ENCODE measurements around the gene TOP2A.
"Not testable (repeated sequence)": the region's sequence is repeated elsewhere in the genome, so short reads cannot be mapped to it uniquely, and the experiment has no call there.

Gene TOP2A

DNA sequence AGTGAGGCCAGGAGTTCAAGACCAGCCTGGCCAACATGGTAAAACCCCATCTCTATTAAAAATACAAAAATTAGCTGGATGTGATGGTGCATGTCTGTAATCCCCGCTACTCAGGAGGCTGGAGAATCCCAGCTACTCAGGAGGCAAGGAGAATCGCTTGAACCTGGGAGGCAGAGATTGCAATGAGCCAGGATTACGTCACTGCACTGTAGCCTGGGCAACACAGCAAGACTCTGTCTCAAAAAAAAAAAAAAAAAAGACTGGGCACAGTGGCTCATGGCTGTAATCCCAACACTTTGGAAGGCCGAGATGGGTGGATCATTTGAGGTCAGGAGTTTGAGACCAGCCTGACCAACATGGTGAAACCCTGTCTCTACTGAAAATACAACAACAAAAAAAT is 8.2 kb downstream of the TOP2A start:
- H3K36me3 ChIP-seq (ENCODE audit: control insufficient read depth, insufficient read depth, low read length); H3K56ac ChIP-seq (ENCODE audit: low read length); H3K4ac ChIP-seq (ENCODE audit: low read depth, low read length); H2BK120ac ChIP-seq (ENCODE audit: low read depth, low read length); H2BK5ac ChIP-seq (ENCODE audit: low read length); H4K8ac ChIP-seq (ENCODE audit: low read depth, low read length); H3K23ac ChIP-seq (ENCODE audit: low read length); H2BK15ac ChIP-seq (replicated peaks; ENCODE audit: low read depth); DNase-seq; H3K79me2 ChIP-seq (ENCODE audit: control insufficient read depth, insufficient read depth, low read length); H3K4me1 ChIP-seq (ENCODE audit: control insufficient read depth, low read depth, low read length); H3K18ac ChIP-seq (ENCODE audit: low read length); H3K9ac ChIP-seq (ENCODE audit: low read length); H3K4me2 ChIP-seq (ENCODE audit: low read length); H3K4me3 ChIP-seq (ENCODE audit: low read length); H3K27ac ChIP-seq (ENCODE audit: low read depth, low read length); H4K5ac ChIP-seq (ENCODE audit: low read length); H2AK5ac ChIP-seq (ENCODE audit: low read length); H3K79me1 ChIP-seq (ENCODE audit: low read length); H3K27me3 ChIP-seq (ENCODE audit: insufficient read depth, low read length, poor library complexity): not testable (repeated sequence)
- no CpG with 5 or more reads among the region's 4 CpGs for WGBS (ENCODE audit: extremely low coverage, insufficient coverage, low lambda C conversion rate)

- Histone ChIP-seq H2AK5ac (ENCODE audit: low read length) (no peak overlapping the region), H3K56ac (ENCODE audit: low read length) (no peak overlapping the region), H3K23ac (ENCODE audit: low read length) (no peak overlapping the region), H3K4me1 (ENCODE audit: control insufficient read depth, low read depth, low read length) (no peaks in the 10 kb centered on the region), H2BK120ac (ENCODE audit: low read depth, low read length) (no peak overlapping the region), H3K4ac (ENCODE audit: low read depth, low read length) (no peak overlapping the region), H3K9ac (ENCODE audit: low read length) (no peak overlapping the region), H2BK15ac (replicated peaks; ENCODE audit: low read depth) (no peak overlapping the region), H3K4me3 (ENCODE audit: low read length) (no peak overlapping the region), H4K5ac (ENCODE audit: low read length) (no peak overlapping the region), H3K79me1 (ENCODE audit: low read length) (no peaks in the 10 kb centered on the region), H2BK5ac (ENCODE audit: low read length) (no peak overlapping the region), H3K27ac (ENCODE audit: low read depth, low read length) (no peak overlapping the region), H3K27me3 (ENCODE audit: insufficient read depth, low read length, poor library complexity) (no peaks in the 10 kb centered on the region), H3K4me2 (ENCODE audit: low read length) (no peak overlapping the region), H3K18ac (ENCODE audit: low read length) (no peak overlapping the region), H3K79me2 (ENCODE audit: control insufficient read depth, insufficient read depth, low read length) (no peaks in the 10 kb centered on the region), H3K36me3 (ENCODE audit: control insufficient read depth, insufficient read depth, low read length) (peaks cover 4% of the 10 kb centered on the region), H4K8ac (ENCODE audit: low read depth, low read length) (no peak overlapping the region)
- DNase-seq: no peak
- WGBS (ENCODE audit: extremely low coverage, insufficient coverage, low lambda C conversion rate): 100% methylated on average over 2 of the region's 3 CpGs
Observed at GRCh38 chr17:40407460-40407859, 10.2 kb downstream of the TOP2A start.

GRCh38 chr17:40404003-40404402 is 13.7 kb downstream of the TOP2A start:
- Histone ChIP-seq H3K4me2 (ENCODE audit: low read length) (no peak overlapping the region), H4K8ac (ENCODE audit: low read depth, low read length) (no peak overlapping the region), H3K18ac (ENCODE audit: low read length) (no peak overlapping the region), H3K79me2 (ENCODE audit: control insufficient read depth, insufficient read depth, low read length) (no peaks in the 10 kb centered on the region), H2AK5ac (ENCODE audit: low read length) (no peak overlapping the region), H3K36me3 (ENCODE audit: control insufficient read depth, insufficient read depth, low read length) (peaks cover 6% of the 10 kb centered on the region), H3K27ac (ENCODE audit: low read depth, low read length) (no peak overlapping the region), H3K4me3 (ENCODE audit: low read length) (no peak overlapping the region), H2BK5ac (ENCODE audit: low read length) (no peak overlapping the region), H3K56ac (ENCODE audit: low read length) (no peak overlapping the region), H3K23ac (ENCODE audit: low read length) (no peak overlapping the region), H4K5ac (ENCODE audit: low read length) (no peak overlapping the region), H3K9ac (ENCODE audit: low read length) (no peak overlapping the region), H3K4ac (ENCODE audit: low read depth, low read length) (no peak overlapping the region), H3K79me1 (ENCODE audit: low read length) (no peaks in the 10 kb centered on the region), H3K4me1 (ENCODE audit: control insufficient read depth, low read depth, low read length) (no peaks in the 10 kb centered on the region), H3K27me3 (ENCODE audit: insufficient read depth, low read length, poor library complexity) (no peaks in the 10 kb centered on the region), H2BK15ac (replicated peaks; ENCODE audit: low read depth) (no peak overlapping the region), H2BK120ac (ENCODE audit: low read depth, low read length) (no peak overlapping the region)
- no peak for DNase-seq
- no CpG with 5 or more reads among the region's 3 CpGs for WGBS (ENCODE audit: extremely low coverage, insufficient coverage, low lambda C conversion rate)

GRCh38 chr17:40402668-40403067 is 15.0 kb downstream of the TOP2A start:
- Histone ChIP-seq H3K4me3 (ENCODE audit: low read length) (no peak overlapping the region), H3K9ac (ENCODE audit: low read length) (no peak overlapping the region), H4K5ac (ENCODE audit: low read length) (no peak overlapping the region), H3K79me1 (ENCODE audit: low read length) (no peaks in the 10 kb centered on the region), H2BK120ac (ENCODE audit: low read depth, low read length) (no peak overlapping the region), H3K4me2 (ENCODE audit: low read length) (no peak overlapping the region), H3K27ac (ENCODE audit: low read depth, low read length) (no peak overlapping the region), H3K18ac (ENCODE audit: low read length) (no peak overlapping the region), H3K36me3 (ENCODE audit: control insufficient read depth, insufficient read depth, low read length) (peaks cover 6% of the 10 kb centered on the region), H2BK5ac (ENCODE audit: low read length) (no peak overlapping the region), H2BK15ac (replicated peaks; ENCODE audit: low read depth) (no peak overlapping the region), H3K27me3 (ENCODE audit: insufficient read depth, low read length, poor library complexity) (no peaks in the 10 kb centered on the region), H3K56ac (ENCODE audit: low read length) (no peak overlapping the region), H3K4me1 (ENCODE audit: control insufficient read depth, low read depth, low read length) (no peaks in the 10 kb centered on the region), H3K23ac (ENCODE audit: low read length) (no peak overlapping the region), H4K8ac (ENCODE audit: low read depth, low read length) (no peak overlapping the region), H3K79me2 (ENCODE audit: control insufficient read depth, insufficient read depth, low read length) (no peaks in the 10 kb centered on the region), H2AK5ac (ENCODE audit: low read length) (no peak overlapping the region), H3K4ac (ENCODE audit: low read depth, low read length) (no peak overlapping the region)
- DNase-seq: no peak
- WGBS (ENCODE audit: extremely low coverage, insufficient coverage, low lambda C conversion rate): no CpG with 5 or more reads among the region's 1 CpG

GRCh38 chr17:40399185-40399584 is 18.5 kb downstream of the TOP2A start:
- Histone ChIP-seq H4K5ac (ENCODE audit: low read length) (no peak overlapping the region), H3K4me2 (ENCODE audit: low read length) (no peak overlapping the region), H3K4me3 (ENCODE audit: low read length) (no peak overlapping the region), H3K23ac (ENCODE audit: low read length) (no peak overlapping the region), H3K4ac (ENCODE audit: low read depth, low read length) (no peak overlapping the region), H3K79me1 (ENCODE audit: low read length) (no peaks in the 10 kb centered on the region), H3K56ac (ENCODE audit: low read length) (no peak overlapping the region), H2BK5ac (ENCODE audit: low read length) (no peak overlapping the region), H2BK120ac (ENCODE audit: low read depth, low read length) (no peak overlapping the region), H3K79me2 (ENCODE audit: control insufficient read depth, insufficient read depth, low read length) (no peaks in the 10 kb centered on the region), H3K9ac (ENCODE audit: low read length) (no peak overlapping the region), H2BK15ac (replicated peaks; ENCODE audit: low read depth) (no peak overlapping the region), H3K4me1 (ENCODE audit: control insufficient read depth, low read depth, low read length) (no peaks in the 10 kb centered on the region), H3K36me3 (ENCODE audit: control insufficient read depth, insufficient read depth, low read length) (peaks cover 9% of the 10 kb centered on the region), H3K27ac (ENCODE audit: low read depth, low read length) (no peak overlapping the region), H4K8ac (ENCODE audit: low read depth, low read length) (no peak overlapping the region), H3K18ac (ENCODE audit: low read length) (no peak overlapping the region), H2AK5ac (ENCODE audit: low read length) (no peak overlapping the region), H3K27me3 (ENCODE audit: insufficient read depth, low read length, poor library complexity) (no peaks in the 10 kb centered on the region)
- peak; percentile 67 for DNase-seq
- WGBS (ENCODE audit: extremely low coverage, insufficient coverage, low lambda C conversion rate): no CpG with 5 or more reads among the region's 4 CpGs

DNA sequence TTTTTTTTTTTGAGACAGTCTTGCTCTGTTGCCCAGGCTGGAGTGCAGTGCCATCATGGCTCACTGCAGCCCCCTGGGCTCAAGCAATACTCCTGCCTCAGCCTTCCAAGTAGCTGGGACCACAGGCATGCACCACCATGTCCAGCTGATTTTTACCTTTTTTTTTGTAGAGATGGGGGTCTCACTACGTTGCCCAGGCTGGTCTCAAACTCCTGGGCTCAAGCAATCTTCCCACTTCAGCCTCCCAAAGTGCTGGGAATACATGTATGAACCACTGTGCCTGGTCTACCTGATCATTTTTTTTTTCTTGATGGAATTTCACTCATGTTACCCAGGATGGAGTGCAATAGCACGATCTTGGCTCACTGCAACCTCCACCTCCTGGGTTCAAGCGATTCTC is 31.1 kb downstream of the TOP2A start:
- H3K79me2 ChIP-seq (ENCODE audit: control insufficient read depth, insufficient read depth, low read length); H3K36me3 ChIP-seq (ENCODE audit: control insufficient read depth, insufficient read depth, low read length); H2AK5ac ChIP-seq (ENCODE audit: low read length); H4K8ac ChIP-seq (ENCODE audit: low read depth, low read length); H3K79me1 ChIP-seq (ENCODE audit: low read length); H3K9ac ChIP-seq (ENCODE audit: low read length); DNase-seq; H2BK120ac ChIP-seq (ENCODE audit: low read depth, low read length); H4K5ac ChIP-seq (ENCODE audit: low read length); H3K23ac ChIP-seq (ENCODE audit: low read length); H3K4ac ChIP-seq (ENCODE audit: low read depth, low read length); H3K4me1 ChIP-seq (ENCODE audit: control insufficient read depth, low read depth, low read length); H3K4me3 ChIP-seq (ENCODE audit: low read length); H3K27me3 ChIP-seq (ENCODE audit: insufficient read depth, low read length, poor library complexity); H3K27ac ChIP-seq (ENCODE audit: low read depth, low read length); H3K56ac ChIP-seq (ENCODE audit: low read length); H2BK5ac ChIP-seq (ENCODE audit: low read length); H3K18ac ChIP-seq (ENCODE audit: low read length); H2BK15ac ChIP-seq (replicated peaks; ENCODE audit: low read depth); H3K4me2 ChIP-seq (ENCODE audit: low read length): not testable (repeated sequence)
- WGBS (ENCODE audit: extremely low coverage, insufficient coverage, low lambda C conversion rate): no CpG with 5 or more reads among the region's 3 CpGs
